ENCODE results near the gene SART3. TPM values are rescaled to one million over a fixed set of nuclear protein-coding genes. Genes with fewer than 3 reads are reported as not detected.

SART3 gene
- total and polyA plus RNA-seq, 10 of the 15 experiments (the other 5 are each of a cell fraction or from before 2014, with no cell fraction given): 8.8 to 179 (median 54.9) TPM

DNA sequence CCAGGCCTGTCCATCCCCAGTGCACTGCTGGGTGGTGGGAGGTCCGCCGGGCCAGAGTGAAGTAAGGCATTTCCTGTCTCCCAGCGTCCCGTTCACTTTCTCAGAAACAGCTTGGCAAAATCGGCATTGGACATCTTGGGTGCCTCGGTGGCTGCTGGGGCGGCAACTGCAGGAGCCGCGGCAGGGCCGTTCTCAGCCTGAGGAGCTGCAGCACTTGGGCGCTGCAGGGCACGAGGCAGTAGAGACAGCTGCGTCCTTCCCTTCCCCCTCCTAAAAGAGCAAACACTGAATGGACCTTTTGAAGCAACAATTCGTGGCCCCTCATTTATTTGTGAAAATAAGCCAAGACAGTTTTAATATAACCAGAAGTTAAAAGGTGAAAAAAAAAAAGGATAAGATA lies 37.6 kb downstream of the SART3 start:
- RAD21 ChIA-PET (ENCODE audit: unreplicated experiment): interaction anchor here (0.7 kb wide), 1 partner anchor 34 kb away, joined by 3 read pairs; no protein-coding TSS in a partner anchor
- no peak overlapping the region for H3K9ac ChIP-seq (ENCODE audit: control insufficient read depth, insufficient read depth, low read length)
- DNase-seq (ENCODE audit: low read depth, low spot score): no peak
- SMC1A ChIA-PET (ENCODE audit: uncharacterized antibody, unreplicated experiment): interaction anchor here (1.2 kb wide), 1 partner anchor 11 kb away, joined by 4 read pairs; no protein-coding TSS in a partner anchor
- peaks cover 58 to 62% of the 10 kb centered on the region in 2 experiments for H3K36me3 ChIP-seq (ENCODE audit: control insufficient read depth in 2 of 2, insufficient read depth in 2 of 2, low read length in 1 of 2)
- in situ Hi-C loops (cut with MboI): loop anchor here (25.0 kb wide), 1 partner anchor 836 kb away; the partner anchor contains the start of gene PWP1
- peaks cover 5% of the 10 kb centered on the region for H3K4me1 ChIP-seq (ENCODE audit: control insufficient read depth, insufficient read depth, low read length)
- H3K9me3 ChIP-seq (replicated peaks; ENCODE audit: control insufficient read depth, insufficient read depth, low read length): no peaks in the 10 kb centered on the region
- intact Hi-C loops (cut with micrococcal nuclease; ENCODE audit: unreplicated experiment): no loop called here
- 94% methylated on average over 14 of the region's 14 CpGs for WGBS (ENCODE audit: insufficient coverage, insufficient replicate concordance, low lambda C conversion rate, missing lambda C conversion rate)
- no TSS peak for BruUV-seq (replicated peaks)
- no peak for ATAC-seq
- peaks cover 3% of the 10 kb centered on the region for H4K20me1 ChIP-seq (ENCODE audit: control insufficient read depth, insufficient read depth)
- H3K27ac ChIP-seq (ENCODE audit: control insufficient read depth, insufficient read depth): no peak overlapping the region
- H2AFZ ChIP-seq (ENCODE audit: control insufficient read depth, low read depth, low read length): no peak overlapping the region
- CTCF ChIA-PET: no interaction called here
- H3K79me2 ChIP-seq (ENCODE audit: control insufficient read depth, insufficient read depth, low read length): peaks cover 1% of the 10 kb centered on the region; the same call in 1 of the 2 replicates
- H3K4me3 ChIP-seq: no peak overlapping the region
- FAIRE-seq: no peak
- POLR2A ChIA-PET: no interaction called here
- no peaks in the 10 kb centered on the region for H3K27me3 ChIP-seq (replicated peaks in 1 of 2; ENCODE audit: control insufficient read depth in 2 of 2, insufficient read depth in 2 of 2, low read length in 1 of 2)
- H3K4me2 ChIP-seq (ENCODE audit: control insufficient read depth, insufficient read depth): no peak overlapping the region
- TF ChIP-seq YY1 (IDR thresholded peaks at IDR 0.05; ENCODE audit: low read depth, low read length) (no peak), CEBPB (IDR thresholded peaks at IDR 0.05; ENCODE audit: borderline replicate concordance in 1 of 2, low read depth in 2 of 2, low read length in 2 of 2) (no peak), STAT1 (conservative IDR thresholded peaks at IDR 0.05) (no peak), CBX3 (IDR thresholded peaks at IDR 0.05; ENCODE audit: borderline replicate concordance, low read depth) (no peak), SREBF2 (IDR thresholded peaks at IDR 0.05; ENCODE audit: low read length) (no peak), CREB1 (IDR thresholded peaks at IDR 0.05; ENCODE audit: low read depth) (no peak), NFYB (IDR thresholded peaks at IDR 0.05; ENCODE audit: insufficient read depth, low read depth, low read length) (no peak), YBX1 (IDR thresholded peaks at IDR 0.05) (no peak), BRCA1 (IDR thresholded peaks at IDR 0.05; ENCODE audit: low read depth, low read length) (no peak), CBFB (IDR thresholded peaks at IDR 0.05; ENCODE audit: low read depth) (no peak), PAX5 (IDR thresholded peaks at IDR 0.05; ENCODE audit: borderline replicate concordance, low read depth, low read length) (no peak), IKZF1 (conservative IDR thresholded peaks at IDR 0.05) (no peak), SKIL (IDR thresholded peaks at IDR 0.05; ENCODE audit: low read depth, poor library complexity, severe bottlenecking) (no peak), POU2F2 (IDR thresholded peaks at IDR 0.05; ENCODE audit: borderline replicate concordance, low read depth, low read length) (no peak), E4F1 (IDR thresholded peaks at IDR 0.05; ENCODE audit: borderline replicate concordance, partially characterized antibody) (no peak), CREM (IDR thresholded peaks at IDR 0.05; ENCODE audit: low read depth) (no peak), SPI1 (IDR thresholded peaks at IDR 0.05; ENCODE audit: borderline replicate concordance, insufficient read depth, low read depth, low read length) (no peak), BHLHE40 (IDR thresholded peaks at IDR 0.05; ENCODE audit: borderline replicate concordance in 1 of 2, low read depth in 2 of 2, low read length in 1 of 2) (no peak)
- TF ChIP-seq, protein P1, sequence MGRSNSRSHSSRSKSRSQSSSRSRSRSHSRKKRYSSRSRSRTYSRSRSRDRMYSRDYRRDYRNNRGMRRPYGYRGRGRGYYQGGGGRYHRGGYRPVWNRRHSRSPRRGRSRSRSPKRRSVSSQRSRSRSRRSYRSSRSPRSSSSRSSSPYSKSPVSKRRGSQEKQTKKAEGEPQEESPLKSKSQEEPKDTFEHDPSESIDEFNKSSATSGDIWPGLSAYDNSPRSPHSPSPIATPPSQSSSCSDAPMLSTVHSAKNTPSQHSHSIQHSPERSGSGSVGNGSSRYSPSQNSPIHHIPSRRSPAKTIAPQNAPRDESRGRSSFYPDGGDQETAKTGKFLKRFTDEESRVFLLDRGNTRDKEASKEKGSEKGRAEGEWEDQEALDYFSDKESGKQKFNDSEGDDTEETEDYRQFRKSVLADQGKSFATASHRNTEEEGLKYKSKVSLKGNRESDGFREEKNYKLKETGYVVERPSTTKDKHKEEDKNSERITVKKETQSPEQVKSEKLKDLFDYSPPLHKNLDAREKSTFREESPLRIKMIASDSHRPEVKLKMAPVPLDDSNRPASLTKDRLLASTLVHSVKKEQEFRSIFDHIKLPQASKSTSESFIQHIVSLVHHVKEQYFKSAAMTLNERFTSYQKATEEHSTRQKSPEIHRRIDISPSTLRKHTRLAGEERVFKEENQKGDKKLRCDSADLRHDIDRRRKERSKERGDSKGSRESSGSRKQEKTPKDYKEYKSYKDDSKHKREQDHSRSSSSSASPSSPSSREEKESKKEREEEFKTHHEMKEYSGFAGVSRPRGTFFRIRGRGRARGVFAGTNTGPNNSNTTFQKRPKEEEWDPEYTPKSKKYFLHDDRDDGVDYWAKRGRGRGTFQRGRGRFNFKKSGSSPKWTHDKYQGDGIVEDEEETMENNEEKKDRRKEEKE (IDR thresholded peaks at IDR 0.05): no peak

All from GM12878 (cell line).